ENCODE measurements around the gene COL23A1.

Gene COL23A1

GRCh38 chr5:178277346-178277745, 312.8 kb downstream of the COL23A1 start:
- TF ChIP-seq CTCF (IDR thresholded peaks at IDR 0.05), result no peak
- no peak overlapping the region for H3K27ac ChIP-seq
- H3K9me3 ChIP-seq, result no peaks in the 10 kb centered on the region
- H3K4me1 ChIP-seq (ENCODE audit: control insufficient read depth in 1 of 2, insufficient read depth in 1 of 2, low read depth in 1 of 2, low read length in 1 of 2), result peaks cover 6 to 9% of the 10 kb centered on the region in 2 experiments
- no peaks in the 10 kb centered on the region for H3K36me3 ChIP-seq
- H3K4me3 ChIP-seq (ENCODE audit: low read depth in 1 of 2, low read length in 1 of 2), result no peak overlapping the region
- H3K27me3 ChIP-seq, result no peaks in the 10 kb centered on the region

- no peak for TF ChIP-seq CTCF (IDR thresholded peaks at IDR 0.05)
- Histone ChIP-seq H3K27ac (no peak overlapping the region), H3K36me3 (no peaks in the 10 kb centered on the region), H3K27me3 (no peaks in the 10 kb centered on the region), H3K4me1 (ENCODE audit: control insufficient read depth in 1 of 2, insufficient read depth in 1 of 2, low read depth in 1 of 2, low read length in 1 of 2) (peaks cover 3 to 4% of the 10 kb centered on the region in 2 experiments), H3K9me3 (no peaks in the 10 kb centered on the region), H3K4me3 (ENCODE audit: low read depth in 1 of 2, low read length in 1 of 2) (no peak overlapping the region)
Observed at GRCh38 chr5:178274781-178275537, 315.2 kb downstream of the COL23A1 start.

- Histone ChIP-seq H3K27me3 (no peaks in the 10 kb centered on the region), H3K4me3 (ENCODE audit: low read depth in 1 of 2, low read length in 1 of 2) (no peak overlapping the region), H3K4me1 (ENCODE audit: control insufficient read depth in 1 of 2, insufficient read depth in 1 of 2, low read depth in 1 of 2, low read length in 1 of 2) (no peaks in the 10 kb centered on the region), H3K27ac (no peak overlapping the region), H3K36me3 (no peaks in the 10 kb centered on the region), H3K9me3 (no peaks in the 10 kb centered on the region)
- TF ChIP-seq CTCF (IDR thresholded peaks at IDR 0.05), result no peak
Observed at GRCh38 chr5:178273665-178274541, 316.3 kb downstream of the COL23A1 start.

GRCh38 chr5:178273041-178273440, 317.2 kb downstream of the COL23A1 start:
- no peaks in the 10 kb centered on the region for H3K36me3 ChIP-seq
- H3K27me3 ChIP-seq, result no peaks in the 10 kb centered on the region

GRCh38 chr5:178272591-178272990, 317.6 kb downstream of the COL23A1 start:
- H3K4me3 ChIP-seq (ENCODE audit: low read depth in 1 of 2, low read length in 1 of 2), result no peak overlapping the region
- no peak for TF ChIP-seq CTCF (IDR thresholded peaks at IDR 0.05)
- no peaks in the 10 kb centered on the region for H3K36me3 ChIP-seq
- no peak overlapping the region for H3K27ac ChIP-seq
- no peaks in the 10 kb centered on the region for H3K4me1 ChIP-seq (ENCODE audit: control insufficient read depth in 1 of 2, insufficient read depth in 1 of 2, low read depth in 1 of 2, low read length in 1 of 2)
- H3K9me3 ChIP-seq, result no peaks in the 10 kb centered on the region
- no peaks in the 10 kb centered on the region for H3K27me3 ChIP-seq

More at GRCh38 chr5:178273041-178273440, 317.2 kb downstream of the COL23A1 start:
- H3K4me1 ChIP-seq (ENCODE audit: control insufficient read depth in 1 of 2, insufficient read depth in 1 of 2, low read depth in 1 of 2, low read length in 1 of 2), result no peaks in the 10 kb centered on the region
- no peak overlapping the region for H3K27ac ChIP-seq
- no peak overlapping the region for H3K4me3 ChIP-seq (ENCODE audit: low read depth in 1 of 2, low read length in 1 of 2)
- no peak for TF ChIP-seq CTCF (IDR thresholded peaks at IDR 0.05)
- H3K9me3 ChIP-seq, result no peaks in the 10 kb centered on the region

Measured in neutrophil (primary cell).